Caco-2 (cell line): Measurements from ENCODE around the gene AFTPH. TPM values are rescaled to one million over a fixed set of nuclear protein-coding genes. Genes with fewer than 3 reads are reported as not detected.

Experiments
- BruUV-seq: library from RNA; stranded (reverse); fragments of 400-500 nt; replicated peaks from 2 replicates; lab custom pipeline; 2021; lab: Mats Ljungman, UMichigan
- CTCF ChIA-PET: fragments of 300-600 bp; sonication (Branson Sonifier 250); formaldehyde crosslinking; loops from one replicate; lab custom pipeline; 2022; ENCODE audit warnings: antibody characterized with exemption; lab: Charles Lee
- POLR2A ChIA-PET: fragments of 300-600 bp; sonication (Branson Sonifier 250); formaldehyde crosslinking; loops from one replicate; lab custom pipeline; 2022; ENCODE audit warnings: antibody characterized with exemption; lab: Charles Lee
- DNase-seq, 2 experiments: peaks; one replicate each; pipeline versions ENCODE4 v3.0.0 to v3.0.0-alpha.2; 2020 to 2022
- H3K27me3 ChIP-seq: replicated peaks from 2 replicates; pipeline ENCODE4 v1.6.0; 2011; ENCODE audit warnings: low read length; ENCODE audit not compliant: control insufficient read depth, insufficient read depth
- H3K36me3 ChIP-seq: 2 replicates; pipeline ENCODE4 v1.5.1; 2011; ENCODE audit warnings: low read length; ENCODE audit not compliant: control insufficient read depth, insufficient read depth
- H3K4me1 ChIP-seq: fragments of 250-450 bp; sonication (Bioruptor Pico); 2 replicates; pipeline ENCODE4 v1.5.1; 2020; ENCODE audit warnings: mild to moderate bottlenecking
- H3K4me3 ChIP-seq: 2 replicates; pipeline ENCODE4 v1.5.1; 2011; ENCODE audit warnings: low read depth, mild to moderate bottlenecking, control low read depth, low read length
- H3K9me3 ChIP-seq: fragments of 250-450 bp; sonication (Bioruptor Pico); 2 replicates; pipeline ENCODE4 v1.5.1; 2020; ENCODE audit warnings: mild to moderate bottlenecking, moderate library complexity
- H3K27ac Mint-ChIP-seq: one replicate; pipeline ENCODE4 v1.8.0; 2022; ENCODE audit warnings: mixed read lengths; ENCODE audit not compliant: unreplicated experiment
- H3K27me3 Mint-ChIP-seq: one replicate; pipeline ENCODE4 v1.8.0; 2022; ENCODE audit warnings: mixed read lengths; ENCODE audit not compliant: insufficient read depth, unreplicated experiment
- H3K36me3 Mint-ChIP-seq: one replicate; pipeline ENCODE4 v1.8.0; 2022; ENCODE audit warnings: mild to moderate bottlenecking, mixed read lengths; ENCODE audit not compliant: insufficient read depth, unreplicated experiment
- H3K4me1 Mint-ChIP-seq: one replicate; pipeline ENCODE4 v1.8.0; 2022; ENCODE audit warnings: low read depth, mixed read lengths; ENCODE audit not compliant: unreplicated experiment
- H3K4me3 Mint-ChIP-seq: one replicate; pipeline ENCODE4 v1.8.0; 2022; ENCODE audit warnings: mild to moderate bottlenecking, moderate library complexity, mixed read lengths; ENCODE audit not compliant: unreplicated experiment
- H3K9me3 Mint-ChIP-seq: one replicate; pipeline ENCODE4 v1.8.0; 2022; ENCODE audit warnings: mixed read lengths; ENCODE audit not compliant: unreplicated experiment
- CTCF ChIP-seq, 2 experiments: fragments of 200-600 bp in 1 of 2; IDR thresholded peaks; 1 replicate in 1 of 2; 2 replicates in 1 of 2; pipeline versions ENCODE4 v1.5.1 to v1.8.0; 2011 to 2022; ENCODE audit warnings: antibody characterized with exemption in 1 of 2, control low read depth in 1 of 2, inconsistent platforms in 1 of 2, low read depth in 1 of 2, low read length in 1 of 2, mild to moderate bottlenecking in 1 of 2, moderate library complexity in 1 of 2; ENCODE audit not compliant: insufficient read depth in 1 of 2, severe bottlenecking in 1 of 2, unreplicated experiment in 1 of 2
- intact Hi-C: fragments of 100-400 bp; cut with micrococcal nuclease; formaldehyde crosslinking; loops from one replicate; pipeline ENCODE4 v1.10.0; 2022; ENCODE audit not compliant: unreplicated experiment
- total RNA-seq: library from RNA; stranded (reverse); gene quantifications from 2 replicates; pipeline ENCODE4 v1.2.3, GENCODE V29; 2022

The AFTPH gene
- total RNA-seq, 1 experiment from 2014 or later: 30.1 TPM

- Mint-ChIP-seq H3K36me3 (peaks cover 12% of the 10 kb centered on the region), H3K4me3 (no peak overlapping the region), H3K27me3 (no peaks in the 10 kb centered on the region), H3K4me1 (no peaks in the 10 kb centered on the region), H3K27ac (no peak overlapping the region), H3K9me3 (no peaks in the 10 kb centered on the region)
- no peaks in the 10 kb centered on the region for H3K4me1 ChIP-seq
- TF ChIP-seq CTCF (IDR thresholded peaks at IDR 0.05; ENCODE audit: insufficient read depth in 1 of 2, low read depth in 1 of 2, low read length in 1 of 2, severe bottlenecking in 1 of 2, unreplicated experiment in 1 of 2): no peak
- 0 out of 2 replicates have a peak, but pooled peaks cover 3% of the 10 kb centered on the region for H3K9me3 ChIP-seq
- H3K36me3 ChIP-seq: no peaks in the 10 kb centered on the region; the same call in 1 of the 2 replicates
- CTCF ChIA-PET: no interaction called here
- H3K27me3 ChIP-seq: no peaks in the 10 kb centered on the region
- no peak overlapping the region for H3K4me3 ChIP-seq
- BruUV-seq: no TSS peak
- POLR2A ChIA-PET: no interaction called here
- no peak for DNase-seq
- intact Hi-C loops: no loop called here
Observed at GRCh38 chr2:64581018-64581417, 56.9 kb downstream of the AFTPH start.

DNA sequence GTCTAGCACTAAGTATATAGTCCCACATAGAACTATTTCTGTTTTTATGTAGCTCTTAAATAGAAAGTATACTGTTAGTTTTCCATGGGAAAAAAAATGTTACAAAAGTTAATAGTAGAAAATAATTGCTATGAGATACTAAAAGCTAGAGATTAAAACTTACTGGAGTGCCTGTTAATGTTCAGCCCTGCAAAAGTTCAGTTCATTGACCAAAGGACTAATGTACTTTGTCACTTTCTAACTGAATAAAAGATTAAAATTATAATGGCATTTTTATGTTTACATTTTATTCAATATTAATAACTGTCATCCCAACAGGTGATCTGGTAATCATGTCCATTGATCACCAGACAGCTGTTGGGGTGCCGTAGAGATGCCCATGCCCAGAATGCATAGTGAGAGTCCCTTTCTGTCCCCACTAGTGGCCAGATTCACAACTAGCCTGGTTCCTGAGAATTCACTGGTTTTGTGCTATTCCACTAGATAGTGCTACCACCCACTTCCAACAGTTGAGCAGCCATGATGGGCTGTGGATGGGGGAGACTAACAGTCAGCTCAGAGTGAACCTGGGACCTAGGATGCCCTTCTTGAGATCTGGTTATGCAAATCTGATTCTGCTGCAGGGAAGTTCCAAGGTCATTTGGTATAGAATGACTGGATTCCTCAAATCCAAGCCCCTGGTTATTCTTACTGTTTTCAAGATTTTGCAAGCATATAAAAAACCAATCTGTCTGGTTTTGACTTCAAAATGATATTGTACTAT, 57.8 kb downstream of the AFTPH start:
- Histone ChIP-seq H3K4me3 (no peak overlapping the region), H3K27me3 (no peaks in the 10 kb centered on the region), H3K9me3 (0 out of 2 replicates have a peak, but pooled peaks cover 3% of the 10 kb centered on the region), H3K36me3 (no peaks in the 10 kb centered on the region), H3K4me1 (no peaks in the 10 kb centered on the region)
- Mint-ChIP-seq H3K27ac (no peak overlapping the region), H3K36me3 (peaks cover 14% of the 10 kb centered on the region), H3K9me3 (no peaks in the 10 kb centered on the region), H3K27me3 (no peaks in the 10 kb centered on the region), H3K4me1 (no peaks in the 10 kb centered on the region), H3K4me3 (no peak overlapping the region)
- no peak for TF ChIP-seq CTCF (IDR thresholded peaks at IDR 0.05; ENCODE audit: insufficient read depth in 1 of 2, low read depth in 1 of 2, low read length in 1 of 2, severe bottlenecking in 1 of 2, unreplicated experiment in 1 of 2)
- no TSS peak for BruUV-seq
- intact Hi-C loops: no loop called here
- POLR2A ChIA-PET: no interaction called here
- DNase-seq: no peak
- CTCF ChIA-PET: no interaction called here

DNA sequence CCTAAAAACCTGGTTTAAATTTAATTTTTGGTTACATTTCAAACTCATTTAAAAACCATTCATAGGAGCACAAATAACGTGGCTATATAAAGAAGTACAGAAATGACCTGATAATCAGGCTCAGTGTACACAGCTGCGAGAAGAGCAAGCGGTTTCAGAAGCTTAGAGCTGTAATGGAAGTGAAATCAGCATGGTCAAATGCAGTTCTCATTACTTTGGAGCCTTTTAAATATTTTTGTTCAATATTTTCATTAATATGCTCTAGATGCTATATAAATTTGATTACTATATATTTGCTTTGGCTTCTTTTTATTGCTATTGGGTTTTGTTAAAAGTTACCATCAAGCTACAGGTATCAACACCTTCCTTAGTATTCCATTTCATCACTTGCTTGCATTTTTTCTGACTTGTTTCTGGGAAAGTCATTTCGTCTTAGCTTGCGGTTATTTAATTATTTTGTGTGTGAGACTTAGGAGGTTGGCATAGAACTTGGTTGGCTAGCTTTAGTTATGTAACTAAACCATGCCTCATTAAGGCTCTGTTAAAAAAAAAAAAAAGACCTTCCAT, 58.7 kb downstream of the AFTPH start:
- H3K4me3 Mint-ChIP-seq: no peak overlapping the region
- intact Hi-C loops: no loop called here
- no peak for DNase-seq
- TF ChIP-seq CTCF (IDR thresholded peaks at IDR 0.05; ENCODE audit: insufficient read depth in 1 of 2, low read depth in 1 of 2, low read length in 1 of 2, severe bottlenecking in 1 of 2, unreplicated experiment in 1 of 2): no peak
- peaks cover 19% of the 10 kb centered on the region for H3K36me3 Mint-ChIP-seq
- ChIA-PET CTCF (no interaction called here), POLR2A (interaction anchor here (0.7 kb wide), 1 partner anchor 58 kb away, joined by 7 read pairs; no protein-coding TSS in a partner anchor)
- H3K4me1 ChIP-seq: no peaks in the 10 kb centered on the region
- H3K4me3 ChIP-seq: no peak overlapping the region
- no peak overlapping the region for H3K27ac Mint-ChIP-seq
- no peaks in the 10 kb centered on the region for H3K27me3 Mint-ChIP-seq
- H3K27me3 ChIP-seq: no peaks in the 10 kb centered on the region
- no peaks in the 10 kb centered on the region for H3K4me1 Mint-ChIP-seq
- H3K9me3 ChIP-seq: 0 out of 2 replicates have a peak, but pooled peaks cover 3% of the 10 kb centered on the region
- H3K9me3 Mint-ChIP-seq: no peaks in the 10 kb centered on the region
- no TSS peak for BruUV-seq
- no peaks in the 10 kb centered on the region for H3K36me3 ChIP-seq
